ENCODE measurements around the gene NUTF2.
"Not testable (repeated sequence)": the region's sequence is repeated elsewhere in the genome, so short reads cannot be mapped to it uniquely, and the experiment has no call there.

Gene NUTF2

GRCh38 chr16:67841198-67841815, 5.4 kb upstream of the NUTF2 start:
- DNase-seq, result no peak

DNA sequence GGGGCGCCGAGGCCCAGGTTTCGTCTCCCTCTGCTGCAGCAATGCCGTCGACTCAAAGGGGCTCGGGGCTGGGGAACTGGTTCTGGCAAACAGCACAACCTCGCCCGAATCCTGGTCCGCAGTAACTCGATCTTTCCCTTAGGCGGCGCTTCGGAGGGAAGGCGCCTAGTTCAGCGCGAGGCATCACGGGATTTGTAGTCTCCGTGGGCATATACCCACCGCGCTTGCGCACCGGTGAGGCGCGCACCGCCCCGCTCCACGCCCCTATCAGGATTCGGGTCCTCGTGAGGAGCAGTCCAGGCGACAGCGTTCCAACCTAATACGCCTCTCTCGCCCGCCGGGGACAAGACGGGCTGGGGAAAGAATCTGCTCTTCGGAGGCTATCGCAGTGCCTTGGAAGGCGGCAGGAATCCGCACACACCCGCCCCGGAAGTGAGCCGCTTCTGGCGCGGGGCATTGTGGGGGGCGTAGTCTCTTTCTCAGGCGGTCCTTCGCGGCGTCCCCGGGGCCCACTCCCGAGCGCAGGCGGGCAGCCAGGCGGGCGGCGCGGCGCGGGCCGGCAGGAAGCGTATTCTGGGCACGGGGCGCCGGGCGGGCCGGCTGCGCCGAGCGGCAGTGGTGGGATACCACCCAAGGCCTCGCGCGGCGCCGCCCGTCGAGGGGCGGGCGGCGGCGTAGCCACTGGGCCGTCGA, 4.8 kb upstream of the NUTF2 start, which contains the start of gene THAP11:
Gene THAP11 (plus strand): TSS at position 505 of the 693 bp plus-strand sequence. CDS start 235 bp downstream, outside the sequence.
- DNase-seq, result peak; percentile 92

DNA sequence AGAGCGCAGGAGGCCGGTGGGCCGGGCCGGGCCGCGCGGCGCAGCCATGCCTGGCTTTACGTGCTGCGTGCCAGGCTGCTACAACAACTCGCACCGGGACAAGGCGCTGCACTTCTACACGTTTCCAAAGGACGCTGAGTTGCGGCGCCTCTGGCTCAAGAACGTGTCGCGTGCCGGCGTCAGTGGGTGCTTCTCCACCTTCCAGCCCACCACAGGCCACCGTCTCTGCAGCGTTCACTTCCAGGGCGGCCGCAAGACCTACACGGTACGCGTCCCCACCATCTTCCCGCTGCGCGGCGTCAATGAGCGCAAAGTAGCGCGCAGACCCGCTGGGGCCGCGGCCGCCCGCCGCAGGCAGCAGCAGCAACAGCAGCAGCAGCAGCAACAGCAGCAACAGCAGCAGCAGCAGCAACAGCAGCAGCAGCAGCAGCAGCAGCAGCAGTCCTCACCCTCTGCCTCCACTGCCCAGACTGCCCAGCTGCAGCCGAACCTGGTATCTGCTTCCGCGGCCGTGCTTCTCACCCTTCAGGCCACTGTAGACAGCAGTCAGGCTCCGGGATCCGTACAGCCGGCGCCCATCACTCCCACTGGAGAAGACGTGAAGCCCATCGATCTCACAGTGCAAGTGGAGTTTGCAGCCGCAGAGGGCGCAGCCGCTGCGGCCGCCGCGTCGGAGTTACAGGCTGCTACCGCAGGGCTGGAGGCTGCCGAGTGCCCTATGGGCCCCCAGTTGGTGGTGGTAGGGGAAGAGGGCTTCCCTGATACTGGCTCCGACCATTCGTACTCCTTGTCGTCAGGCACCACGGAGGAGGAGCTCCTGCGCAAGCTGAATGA, 4.0 kb upstream of the NUTF2 start:
- peak; percentile 36 for DNase-seq

DNA sequence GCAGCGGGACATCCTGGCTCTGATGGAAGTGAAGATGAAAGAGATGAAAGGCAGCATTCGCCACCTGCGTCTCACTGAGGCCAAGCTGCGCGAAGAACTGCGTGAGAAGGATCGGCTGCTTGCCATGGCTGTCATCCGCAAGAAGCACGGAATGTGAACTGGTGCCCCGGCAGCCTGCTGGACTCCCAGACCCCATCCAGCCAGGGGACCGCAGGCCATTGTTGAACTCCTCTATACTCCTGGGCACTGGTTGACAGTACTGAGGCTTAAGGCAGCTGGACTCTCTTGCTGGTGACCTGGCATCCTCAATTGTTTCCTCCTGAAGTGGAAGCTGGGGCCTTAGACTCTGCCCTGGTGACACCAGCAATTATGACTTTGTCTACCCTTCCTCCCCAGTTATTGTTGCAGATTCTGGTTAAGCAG, 3.4 kb upstream of the NUTF2 start:
- DNase-seq, result no peak

GRCh38 chr16:67844497-67844896, 2.2 kb upstream of the NUTF2 start:
- DNase-seq, result no peak

GRCh38 chr16:67845291-67846062, 1.3 kb upstream of the NUTF2 start:
- no peak for DNase-seq

- no peak for DNase-seq
Measured at GRCh38 chr16:67846063-67846319, 742 bp upstream of the NUTF2 start.

GRCh38 chr16:67847064-67847861, 530 bp downstream of the NUTF2 start, which contains the start of gene CENPT:
TSS of gene CENPT (minus strand) at chr16:67847693. CDS start at chr16:67833859, 13,834 bp downstream.
- no peak for DNase-seq

DNA sequence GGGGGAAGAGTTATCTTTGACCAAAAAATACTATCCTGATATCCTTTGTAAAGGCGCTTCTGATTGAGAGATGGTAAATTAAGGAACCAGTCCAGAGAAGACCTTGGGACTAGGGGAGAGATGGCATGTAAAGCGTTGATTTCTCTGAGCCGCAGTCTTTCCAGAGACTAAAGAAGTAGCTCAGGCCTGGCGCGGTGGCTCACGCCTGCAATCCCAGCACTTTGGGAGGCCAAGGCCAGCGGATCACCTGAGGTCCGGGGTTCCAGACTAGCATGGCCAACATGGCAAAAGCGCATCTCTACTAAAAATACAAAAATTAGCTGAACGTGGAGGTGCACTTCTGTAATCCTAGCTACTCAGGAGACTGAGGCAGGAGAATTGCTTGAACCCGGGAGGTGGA, 1.4 kb downstream of the NUTF2 start:
- DNase-seq, result no peak

DNA sequence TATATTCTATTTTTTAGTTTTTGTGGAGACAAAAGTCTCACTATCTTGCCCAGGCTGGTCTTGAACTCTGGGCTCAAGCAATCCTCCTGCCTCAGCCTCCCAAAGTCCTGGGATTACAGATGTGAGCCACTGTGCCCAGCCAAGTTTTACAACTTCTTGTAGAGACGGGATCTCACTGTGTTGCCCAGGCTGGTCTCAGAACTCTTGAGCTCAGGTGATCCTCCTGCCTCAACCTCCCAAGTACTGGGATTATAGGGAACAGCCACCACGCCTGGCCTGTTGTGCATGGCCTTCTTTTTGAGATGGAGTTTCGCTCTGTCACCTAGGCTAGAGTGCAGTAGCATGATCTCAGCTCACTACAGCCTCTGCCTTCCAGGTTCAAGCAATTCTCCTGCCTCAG, 6.9 kb downstream of the NUTF2 start:
- no peak for DNase-seq

DNA sequence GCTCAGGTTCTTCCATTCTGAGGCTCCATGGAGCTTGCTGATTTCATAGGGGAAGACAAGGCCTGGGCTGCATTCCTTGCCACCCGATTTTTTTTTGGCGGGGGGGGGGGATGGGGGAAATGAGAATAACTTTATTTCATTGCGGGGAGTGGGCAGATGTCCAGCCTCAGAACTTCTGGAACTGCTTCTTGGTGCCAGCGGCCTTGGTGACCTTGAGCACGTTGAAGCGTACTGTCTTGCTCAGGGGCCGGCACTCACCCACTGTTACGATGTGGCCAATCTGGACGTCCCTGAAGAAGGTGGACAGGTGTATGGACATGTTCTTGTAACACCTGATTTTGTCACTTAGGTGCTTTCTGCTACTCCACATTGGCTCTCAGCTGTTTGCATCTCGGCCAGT, 9.1 kb downstream of the NUTF2 start:
- no peak for DNase-seq

DNA sequence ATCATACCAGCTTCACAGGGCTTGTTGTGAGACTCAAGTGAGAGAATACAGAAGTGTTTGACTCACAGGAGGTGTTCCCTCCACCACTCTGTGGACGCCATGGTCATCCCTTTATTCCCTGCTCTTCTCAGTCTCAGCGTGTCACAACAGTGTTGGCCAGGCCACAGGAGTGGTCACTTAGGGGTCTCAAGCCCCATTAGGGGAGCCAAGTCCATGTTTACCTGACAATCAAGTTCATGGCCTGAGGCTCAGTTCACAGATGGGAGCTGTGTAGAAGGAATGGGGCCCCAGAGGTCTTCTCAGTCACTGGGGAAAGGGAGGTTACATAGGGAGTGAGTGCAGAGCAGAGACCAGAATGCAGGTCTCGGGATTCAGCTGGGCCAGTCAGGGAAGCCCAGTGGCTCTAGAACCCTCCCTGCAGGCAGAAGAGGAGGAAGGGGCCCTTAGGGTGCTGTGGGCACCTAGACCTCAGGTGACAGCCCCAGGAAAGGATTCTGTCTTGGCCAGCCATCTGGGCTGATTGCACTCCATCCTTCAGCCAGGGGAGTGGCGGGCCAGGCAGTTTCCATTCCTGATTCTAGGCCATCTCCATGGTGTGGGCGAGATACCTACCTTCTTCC, 10.3 kb downstream of the NUTF2 start:
- DNase-seq, result no peak

DNA sequence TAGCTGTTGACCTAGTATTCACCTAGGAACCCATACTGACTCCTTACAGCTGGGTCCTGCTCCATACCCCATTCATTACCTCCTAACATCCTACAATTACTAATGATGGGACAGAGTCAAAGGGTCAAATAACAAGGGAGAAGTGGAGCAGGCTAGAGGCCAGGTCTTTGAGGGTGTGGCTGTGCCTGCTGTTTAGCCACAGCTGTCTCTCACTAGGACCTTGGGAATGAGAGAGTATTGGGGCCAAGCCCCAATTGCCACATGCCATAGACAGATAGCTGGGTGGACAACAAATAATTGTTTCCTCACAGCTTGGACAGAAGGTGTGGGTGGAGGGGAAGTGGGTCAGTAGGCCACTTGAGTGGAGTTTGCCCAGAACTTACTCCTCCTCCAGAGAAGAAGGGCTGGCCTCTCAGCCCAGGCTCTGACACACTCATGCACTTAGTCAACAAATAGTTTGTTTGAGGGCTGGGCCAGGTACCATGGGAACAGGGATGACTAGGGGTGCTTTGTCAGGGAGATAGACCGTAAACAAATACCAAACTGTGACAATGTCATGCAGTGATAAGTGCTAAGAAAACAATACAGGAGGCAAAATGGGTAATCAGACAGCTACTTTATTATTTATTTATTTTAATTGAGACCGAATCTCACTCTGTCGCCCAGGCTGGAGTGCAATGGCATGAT, 11.0 kb downstream of the NUTF2 start:
- no peak for DNase-seq

DNA sequence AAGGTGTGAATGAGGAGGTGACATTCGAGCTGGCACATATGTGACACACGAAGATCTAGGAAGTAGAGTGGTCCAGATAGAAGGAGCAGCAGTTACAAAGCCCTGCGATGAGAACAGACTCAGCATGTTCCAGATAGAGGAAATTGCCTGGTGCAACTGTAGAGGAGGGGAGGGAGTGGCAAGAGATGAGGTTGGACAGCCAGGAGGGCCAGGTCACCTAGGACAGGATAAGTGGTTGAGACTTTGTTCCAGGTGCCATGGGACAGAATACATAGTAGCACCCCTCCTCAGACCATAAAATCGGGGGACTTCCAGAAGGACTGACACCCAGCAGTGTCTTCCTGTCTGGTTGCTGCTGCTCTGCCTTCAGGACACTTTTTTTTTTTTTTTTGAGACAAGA, 11.8 kb downstream of the NUTF2 start:
- no peak for DNase-seq

DNA sequence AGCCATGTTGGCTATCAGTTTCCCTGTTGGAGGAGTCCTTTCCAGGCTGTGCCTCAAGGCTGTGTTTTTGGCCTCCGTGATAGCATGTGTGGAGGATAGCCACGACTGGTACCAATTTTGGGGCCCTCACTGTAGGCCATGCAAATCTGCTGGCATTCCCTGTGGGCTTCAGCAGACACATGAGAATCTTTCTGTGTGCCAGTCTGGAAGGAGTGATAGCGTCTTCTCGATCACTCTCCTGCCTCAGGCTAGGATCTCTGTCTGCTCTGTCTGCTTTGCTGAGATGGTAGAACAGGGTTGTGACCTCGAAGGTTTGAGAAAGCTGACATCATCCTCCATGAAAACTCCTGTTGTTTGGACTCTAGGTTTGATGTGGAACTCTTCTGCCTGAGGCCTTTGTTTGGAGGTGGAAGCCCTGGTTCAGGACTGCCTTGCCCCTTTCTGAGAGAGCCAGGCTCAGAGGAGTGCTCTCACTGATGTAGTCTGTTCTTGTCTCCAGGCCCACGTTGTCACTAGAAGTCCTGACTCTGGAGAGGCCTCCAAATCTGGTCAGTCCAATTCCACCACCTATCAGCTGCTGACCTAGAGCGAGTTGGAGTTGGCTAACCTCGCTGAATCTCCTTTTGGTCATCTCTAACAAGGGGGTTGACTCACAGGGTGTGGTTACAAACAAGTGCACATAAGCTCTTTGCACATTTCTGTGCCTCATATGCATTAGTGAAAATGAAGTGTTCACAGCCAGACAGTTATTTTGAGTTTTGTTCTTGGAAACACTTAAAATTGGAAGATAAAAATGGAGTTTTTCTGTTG, 14.1 kb downstream of the NUTF2 start:
- DNase-seq, result no peak

DNA sequence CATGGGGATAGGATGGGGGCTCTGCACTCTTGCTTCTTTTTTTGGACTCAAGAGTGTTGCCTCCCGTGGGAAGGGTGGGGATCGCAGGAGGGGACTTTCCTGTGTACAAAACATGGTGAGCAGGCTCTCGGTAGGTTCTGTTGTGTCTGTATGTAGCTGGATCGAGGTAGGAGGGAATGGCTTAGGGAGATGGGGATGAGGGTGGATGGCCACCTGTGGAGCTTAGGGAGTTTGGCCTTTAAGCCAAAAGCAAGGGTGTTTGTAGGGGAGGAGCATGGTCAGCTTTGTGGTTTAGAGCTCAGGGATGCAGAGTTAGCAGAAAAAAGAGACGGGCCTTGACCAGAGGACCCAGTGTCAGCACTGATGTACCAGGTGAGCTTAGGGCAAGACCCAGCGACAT, 15.1 kb downstream of the NUTF2 start:
- DNase-seq, result no peak

DNA sequence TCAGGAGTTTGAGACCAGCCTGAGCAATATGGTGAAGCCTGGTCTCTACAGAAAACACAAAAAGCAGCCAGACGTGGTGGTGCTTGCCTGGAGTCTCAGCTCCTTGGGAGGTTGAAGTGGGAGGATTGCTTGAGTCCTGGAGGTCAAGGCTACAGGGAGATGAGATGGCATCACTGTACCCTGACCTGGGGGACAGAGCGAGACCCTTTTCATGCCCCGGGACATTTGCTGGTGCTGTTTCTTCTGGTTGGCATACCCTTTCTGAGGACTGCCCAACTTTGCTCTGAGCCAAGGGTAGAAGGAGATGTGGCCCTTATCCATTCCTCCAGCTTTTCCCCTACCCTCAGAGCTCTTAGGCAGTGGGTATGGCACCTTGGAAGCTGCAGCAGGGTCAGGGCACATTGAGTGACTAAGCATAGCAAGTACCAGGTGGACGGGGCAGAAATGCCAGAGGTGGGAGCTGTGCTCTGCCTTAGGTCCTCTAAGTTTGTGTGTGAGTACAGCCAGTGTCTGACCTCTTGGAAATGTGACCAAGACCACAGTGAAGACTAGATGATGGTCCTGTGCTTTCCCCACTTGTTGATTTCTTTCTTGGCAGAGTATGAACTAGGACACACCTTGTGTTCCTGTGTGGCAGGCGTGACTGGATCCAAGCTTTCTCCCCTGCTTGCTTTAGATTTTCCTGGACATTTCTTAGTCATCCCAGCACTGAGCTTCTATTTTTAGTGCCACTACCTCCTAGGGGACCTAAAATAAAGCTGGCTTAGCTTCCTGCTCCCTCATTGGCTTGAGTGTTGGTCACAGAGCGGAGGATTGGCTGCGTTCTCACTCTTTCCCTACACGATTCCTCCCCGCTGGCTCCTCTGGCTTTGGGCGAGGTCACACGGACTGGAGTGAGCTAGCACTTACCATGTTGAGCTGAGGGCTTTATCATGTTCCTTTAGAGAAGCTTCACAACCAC, 16.2 kb downstream of the NUTF2 start:
- no peak for DNase-seq

- DNase-seq, result not testable (repeated sequence)
Measured at GRCh38 chr16:67864044-67864443, 17.3 kb downstream of the NUTF2 start.

GRCh38 chr16:67864594-67864993, 17.9 kb downstream of the NUTF2 start:
- no peak for DNase-seq

Data from activated T-cell treated with anti-CD3 and anti-CD28 coated beads for 4 hours (primary cell).